ENCODE measurements around the gene EPB41.

DNA sequence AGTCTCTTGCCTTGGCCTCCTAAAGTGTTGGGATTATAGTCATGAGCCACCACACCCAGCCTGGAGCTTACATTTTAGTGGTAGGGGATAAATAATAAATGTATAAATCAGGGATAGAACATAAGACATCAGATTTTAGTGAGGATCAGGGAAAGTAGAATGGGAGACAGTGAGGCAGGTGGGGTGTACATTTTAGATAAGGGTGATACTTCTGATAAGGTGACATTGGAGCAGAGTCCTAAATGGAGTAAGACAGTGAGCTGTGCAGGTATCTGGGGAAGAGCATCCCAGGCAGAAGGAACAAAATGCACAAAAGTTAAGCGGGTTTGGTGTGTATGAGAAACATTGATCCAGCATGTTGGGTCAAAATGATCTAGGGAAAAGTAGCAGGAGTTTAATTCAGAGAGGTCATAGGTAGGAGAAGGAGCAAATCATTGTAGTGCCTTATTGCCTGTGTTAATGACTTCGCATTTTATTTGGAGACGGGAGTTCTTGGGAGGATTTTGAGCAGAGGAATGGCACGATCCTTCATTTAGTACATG is 11.1 kb downstream of the EPB41 start:
- TF ChIP-seq CTCF (tag by site-specific recombination; IDR thresholded peaks at IDR 0.05) (no peak), ZNF175 (tag by site-specific recombination; IDR thresholded peaks at IDR 0.05) (no peak), REST (tag by site-specific recombination; IDR thresholded peaks at IDR 0.05) (no peak), PATZ1 (tag by site-specific recombination; IDR thresholded peaks at IDR 0.05) (no peak), GLIS1 (tag by site-specific recombination; IDR thresholded peaks at IDR 0.05) (no peak), HOXC10 (CRISPR knock-in tag; IDR thresholded peaks at IDR 0.05) (no peak), ZNF580 (tag by site-specific recombination; IDR thresholded peaks at IDR 0.05) (no peak)
